ENCODE data around the gene MPDU1. TPM values are rescaled to one million over a fixed set of nuclear protein-coding genes. Genes with fewer than 3 reads are reported as not detected.
A peak's percentile ranks its signal among the peaks of the same experiment; 100 is the strongest.
"Not testable (repeated sequence)": the region's sequence is repeated elsewhere in the genome, so short reads cannot be mapped to it uniquely, and the experiment has no call there.

The MPDU1 gene
- total RNA-seq, 3 donors from 2014 or later = 110 to 134 (median 114) TPM

GRCh38 chr17:7586673-7587419 lies 3.2 kb downstream of the MPDU1 start:
- Mint-ChIP-seq H3K4me3 (no peak overlapping the region), H3K4me1 (ENCODE audit: low read depth) (peaks cover 23% of the 10 kb centered on the region), H3K36me3 (ENCODE audit: insufficient read depth) (peaks cover 23% of the 10 kb centered on the region), H3K9me3 (no peaks in the 10 kb centered on the region), H3K27me3 (ENCODE audit: low read depth) (no peaks in the 10 kb centered on the region)
- DNase-seq (no peak), ATAC-seq (no peak)

GRCh38 chr17:7587420-7588151 lies 3.9 kb downstream of the MPDU1 start:
- Mint-ChIP-seq H3K4me3 (no peak overlapping the region), H3K27me3 (ENCODE audit: low read depth) (no peaks in the 10 kb centered on the region), H3K4me1 (ENCODE audit: low read depth) (peaks cover 17% of the 10 kb centered on the region), H3K9me3 (no peaks in the 10 kb centered on the region), H3K36me3 (ENCODE audit: insufficient read depth) (peaks cover 25% of the 10 kb centered on the region)
- DNase-seq (no peak), ATAC-seq (no peak)

DNA sequence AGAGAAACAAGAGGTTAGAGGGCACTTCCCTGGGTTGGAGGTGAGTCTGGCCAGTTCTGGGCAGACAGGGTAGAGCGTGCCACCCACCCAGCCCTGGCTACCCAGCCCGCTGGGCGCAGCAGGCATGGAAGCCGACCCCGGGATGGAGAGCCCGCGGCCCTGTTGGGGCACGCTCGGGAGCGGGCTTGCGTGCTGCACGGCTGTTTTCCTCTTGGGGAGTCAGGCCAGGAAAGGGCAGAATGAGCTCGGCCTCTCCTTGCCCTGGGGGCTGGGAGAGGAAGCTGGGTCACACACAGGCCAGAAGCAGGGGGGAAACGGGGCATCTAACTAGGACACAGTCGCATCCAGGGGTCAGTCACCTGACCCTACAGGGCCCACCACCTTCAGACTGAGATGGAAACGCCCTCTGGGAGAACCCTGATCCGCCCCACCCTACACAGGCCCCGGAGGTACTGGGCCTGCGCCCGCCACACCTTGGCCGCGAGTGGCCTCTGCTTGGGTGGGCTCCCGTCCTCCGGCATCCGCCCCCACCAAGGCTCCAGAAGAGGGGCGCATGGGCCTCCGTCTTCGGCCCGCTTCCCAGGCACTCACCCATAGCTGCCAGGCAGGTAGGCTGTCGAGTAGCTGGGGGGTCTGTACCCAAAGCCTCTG lies 5.0 kb downstream of the MPDU1 start:
- no peak for ATAC-seq
- Mint-ChIP-seq H3K4me3 (no peak overlapping the region), H3K27me3 (ENCODE audit: low read depth) (no peaks in the 10 kb centered on the region), H3K36me3 (ENCODE audit: insufficient read depth) (peaks cover 34% of the 10 kb centered on the region), H3K4me1 (ENCODE audit: low read depth) (peaks cover 11% of the 10 kb centered on the region), H3K9me3 (no peaks in the 10 kb centered on the region)
- no peak for DNase-seq

DNA sequence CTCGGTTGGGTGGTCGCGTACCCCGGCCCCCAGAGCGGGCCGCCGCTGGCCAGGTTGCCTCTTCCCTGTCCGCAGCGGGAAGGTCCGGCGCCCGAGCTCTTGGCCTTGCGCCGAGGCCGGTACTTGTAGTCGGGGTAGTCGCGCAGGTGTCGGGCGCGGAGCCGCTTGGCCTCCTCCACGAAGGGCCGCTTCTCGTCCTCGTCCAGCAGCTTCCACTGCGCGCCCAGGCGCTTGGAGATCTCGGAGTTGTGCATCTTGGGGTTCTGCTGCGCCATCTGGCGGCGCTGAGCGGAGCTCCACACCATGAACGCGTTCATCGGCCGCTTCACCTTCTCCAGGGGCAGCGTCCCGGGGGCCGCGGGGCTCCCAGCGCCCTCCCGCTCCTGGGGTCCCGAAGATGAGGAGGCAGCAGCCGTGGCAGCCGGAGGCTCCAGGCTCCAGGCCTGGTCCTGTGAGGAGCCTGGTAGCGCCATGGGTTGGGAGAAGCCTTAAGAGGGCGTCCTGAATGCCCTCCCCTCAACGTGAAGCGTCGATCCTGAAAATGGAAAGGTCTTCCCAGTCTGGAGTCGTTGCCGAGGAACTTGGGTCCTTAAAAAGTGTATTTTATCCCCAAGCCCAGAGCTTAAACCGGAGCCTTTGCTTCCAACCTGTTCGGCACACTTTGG lies 5.7 kb downstream of the MPDU1 start:
- H3K4me3 Mint-ChIP-seq = no peak overlapping the region
- no peaks in the 10 kb centered on the region for H3K9me3 Mint-ChIP-seq
- H3K27me3 Mint-ChIP-seq (ENCODE audit: low read depth) = no peaks in the 10 kb centered on the region
- H3K4me1 Mint-ChIP-seq (ENCODE audit: low read depth) = peaks cover 11% of the 10 kb centered on the region
- ATAC-seq (peak; percentile 83 to 86), DNase-seq (peak; percentile 66)
- H3K36me3 Mint-ChIP-seq (ENCODE audit: insufficient read depth) = peaks cover 41% of the 10 kb centered on the region

- no peaks in the 10 kb centered on the region for H3K9me3 Mint-ChIP-seq
- H3K36me3 Mint-ChIP-seq (ENCODE audit: insufficient read depth) = peaks cover 40% of the 10 kb centered on the region
- no peaks in the 10 kb centered on the region for H3K27me3 Mint-ChIP-seq (ENCODE audit: low read depth)
- H3K4me3 Mint-ChIP-seq = no peak within 1 kb of the TSS
- DNase-seq (no peak), ATAC-seq (no peak)
- peaks cover 3% of the 10 kb centered on the region for H3K4me1 Mint-ChIP-seq (ENCODE audit: low read depth)
Observed at GRCh38 chr17:7589891-7590691, 6.4 kb downstream of the MPDU1 start, which contains the start of gene SOX15. TSS of gene SOX15 (minus strand) at chr17:7590094. CDS start at chr17:7589676, 418 bp downstream.

DNA sequence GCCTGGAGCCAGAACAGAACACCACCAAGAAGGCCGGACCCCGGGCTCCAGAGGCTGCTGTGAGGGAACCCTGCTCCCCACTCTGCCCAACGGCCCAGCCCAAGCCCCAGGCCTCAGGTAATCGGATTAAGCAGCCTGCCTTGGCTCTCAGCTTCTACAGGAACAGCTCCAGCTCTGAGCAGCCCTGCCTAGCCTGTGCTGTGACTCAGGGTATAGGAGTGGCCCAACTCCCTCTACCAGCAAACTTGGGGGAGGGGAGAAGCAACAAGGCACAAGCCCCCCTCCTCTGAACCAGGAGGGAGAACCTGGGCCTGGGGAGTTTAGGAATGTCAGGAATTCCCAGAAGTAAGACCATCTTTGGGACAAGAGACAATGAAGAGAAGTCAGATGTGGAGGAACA lies 7.1 kb downstream of the MPDU1 start:
- Mint-ChIP-seq H3K9me3 (no peaks in the 10 kb centered on the region), H3K27me3 (ENCODE audit: low read depth) (no peaks in the 10 kb centered on the region), H3K4me1 (ENCODE audit: low read depth) (peaks cover 1% of the 10 kb centered on the region), H3K4me3 (no peak overlapping the region), H3K36me3 (ENCODE audit: insufficient read depth) (peaks cover 47% of the 10 kb centered on the region)
- no peak for DNase-seq
- no peak for ATAC-seq

GRCh38 chr17:7591596-7591995 lies 7.9 kb downstream of the MPDU1 start:
- ATAC-seq (no peak), DNase-seq (no peak)
- Mint-ChIP-seq H3K4me1 (ENCODE audit: low read depth) (no peaks in the 10 kb centered on the region), H3K4me3 (no peak overlapping the region), H3K9me3 (no peaks in the 10 kb centered on the region), H3K36me3 (ENCODE audit: insufficient read depth) (peaks cover 52% of the 10 kb centered on the region), H3K27me3 (ENCODE audit: low read depth) (no peaks in the 10 kb centered on the region)

DNA sequence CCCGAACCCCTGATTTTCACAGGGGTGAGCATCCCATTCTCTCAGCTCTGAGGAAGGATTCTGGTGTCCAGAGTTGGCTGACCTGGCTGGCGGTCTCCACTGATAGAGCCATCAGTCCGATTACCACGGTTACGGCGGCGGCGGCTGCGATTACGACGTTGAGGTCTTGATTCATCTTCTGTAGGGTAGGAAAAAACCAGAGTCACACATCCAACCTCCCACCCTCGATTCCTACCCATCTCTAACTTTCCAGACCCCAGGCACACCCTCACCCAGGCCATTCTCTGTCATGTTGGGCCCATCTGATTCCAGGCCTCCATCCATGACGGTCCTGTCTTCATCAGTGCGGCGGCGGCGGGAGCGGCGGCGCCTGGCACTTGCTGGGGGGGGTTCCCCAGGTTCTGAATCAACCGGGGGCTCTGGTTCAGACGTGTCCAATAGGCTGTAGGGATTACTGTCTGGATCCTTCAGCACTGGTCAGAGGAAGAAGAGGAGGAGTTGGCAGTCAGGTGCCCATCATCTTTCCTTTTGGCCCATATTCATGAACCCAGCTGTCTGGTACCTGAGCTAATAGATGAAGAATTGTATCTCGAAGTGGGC lies 8.9 kb downstream of the MPDU1 start:
- ATAC-seq = no peak
- no peaks in the 10 kb centered on the region for H3K9me3 Mint-ChIP-seq
- no peaks in the 10 kb centered on the region for H3K27me3 Mint-ChIP-seq (ENCODE audit: low read depth)
- H3K4me1 Mint-ChIP-seq (ENCODE audit: low read depth) = no peaks in the 10 kb centered on the region
- peaks cover 50% of the 10 kb centered on the region for H3K36me3 Mint-ChIP-seq (ENCODE audit: insufficient read depth)
- H3K4me3 Mint-ChIP-seq = no peak overlapping the region
- no peak for DNase-seq

- Mint-ChIP-seq H3K36me3 (ENCODE audit: insufficient read depth) (peaks cover 47% of the 10 kb centered on the region), H3K9me3 (no peaks in the 10 kb centered on the region), H3K27me3 (ENCODE audit: low read depth) (no peaks in the 10 kb centered on the region), H3K4me3 (no peak overlapping the region), H3K4me1 (ENCODE audit: low read depth) (no peaks in the 10 kb centered on the region)
- ATAC-seq (no peak), DNase-seq (no peak)
Observed at GRCh38 chr17:7593296-7593695, 9.6 kb downstream of the MPDU1 start.

DNA sequence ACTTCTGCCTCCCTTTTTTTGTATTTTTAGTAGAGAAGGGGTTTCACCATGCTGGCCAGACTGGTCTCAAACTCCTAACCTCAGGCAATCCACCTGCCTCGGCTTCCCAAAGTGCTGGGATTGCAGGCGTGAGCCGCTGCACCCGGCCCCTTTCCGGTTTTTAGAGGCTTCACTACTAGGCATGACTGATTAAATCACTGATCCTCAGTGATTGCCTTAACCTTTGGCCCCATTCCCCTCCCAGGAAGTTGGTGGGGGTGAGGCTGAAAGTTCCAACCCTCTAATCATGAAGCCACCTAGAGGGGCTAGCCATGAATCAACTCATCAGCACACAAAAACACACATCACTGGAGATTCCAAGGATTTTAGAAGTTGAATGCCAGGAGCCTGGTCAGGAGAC lies 13.9 kb downstream of the MPDU1 start:
- not testable (repeated sequence) for H3K9me3 Mint-ChIP-seq; H3K27me3 Mint-ChIP-seq (ENCODE audit: low read depth); H3K4me1 Mint-ChIP-seq (ENCODE audit: low read depth); H3K4me3 Mint-ChIP-seq; ATAC-seq; DNase-seq
- H3K36me3 Mint-ChIP-seq (ENCODE audit: insufficient read depth) = peaks cover 49% of the 10 kb centered on the region

DNA sequence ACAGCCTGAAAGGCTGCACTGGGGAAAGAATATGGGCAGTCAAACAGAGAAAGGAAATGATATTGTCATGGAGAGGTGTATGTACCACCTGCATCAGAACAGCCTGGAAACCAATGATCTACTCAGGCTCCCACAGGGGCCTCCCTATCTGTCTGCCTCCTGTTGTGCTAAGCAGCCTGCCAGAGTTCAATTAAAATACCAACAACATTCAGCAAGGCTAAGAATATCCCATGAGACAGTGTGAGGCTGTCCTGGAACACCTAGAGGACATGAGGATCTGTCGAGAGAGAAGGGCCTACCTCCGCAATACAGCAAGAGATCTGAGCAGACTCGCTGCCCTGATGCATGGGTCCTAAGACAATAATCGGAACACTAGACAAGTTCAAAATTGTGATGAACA lies 22.6 kb downstream of the MPDU1 start:
- DNase-seq = no peak
- Mint-ChIP-seq H3K4me1 (ENCODE audit: low read depth) (peaks cover 9% of the 10 kb centered on the region), H3K36me3 (ENCODE audit: insufficient read depth) (peaks cover 23% of the 10 kb centered on the region), H3K9me3 (no peaks in the 10 kb centered on the region), H3K4me3 (no peak overlapping the region), H3K27me3 (ENCODE audit: low read depth) (no peaks in the 10 kb centered on the region)
- ATAC-seq = no peak

GRCh38 chr17:7610641-7611040 lies 27.0 kb downstream of the MPDU1 start:
- Mint-ChIP-seq H3K4me1 (ENCODE audit: low read depth) (peaks cover 34% of the 10 kb centered on the region), H3K36me3 (ENCODE audit: insufficient read depth) (peaks cover 15% of the 10 kb centered on the region), H3K4me3 (no peak overlapping the region), H3K27me3 (ENCODE audit: low read depth) (no peaks in the 10 kb centered on the region), H3K9me3 (no peaks in the 10 kb centered on the region)
- DNase-seq (no peak), ATAC-seq (no peak)

GRCh38 chr17:7611635-7612293 lies 28.1 kb downstream of the MPDU1 start:
- DNase-seq (no peak), ATAC-seq (no peak)
- Mint-ChIP-seq H3K36me3 (ENCODE audit: insufficient read depth) (peaks cover 11% of the 10 kb centered on the region), H3K4me3 (peak overlapping the region; percentile 89), H3K4me1 (ENCODE audit: low read depth) (peaks cover 34% of the 10 kb centered on the region), H3K9me3 (no peaks in the 10 kb centered on the region), H3K27me3 (ENCODE audit: low read depth) (no peaks in the 10 kb centered on the region)

Data from activated T-cell treated with anti-CD3 and anti-CD28 coated beads, Interleukin-2, amount 50 U/mL, for 4 hours (primary cell).